HG03439 (cell line): ENCODE measurements around the gene FANK1.
"Not testable (repeated sequence)": the region's sequence is repeated elsewhere in the genome, so short reads cannot be mapped to it uniquely, and the experiment has no call there.

Experiments used
- ATAC-seq: cut with Tn5 transposase; IDR thresholded peaks from one replicate; pipeline ENCODE4 v1.9.1; 2021; ENCODE audit warnings: mild to moderate bottlenecking, moderate library complexity; ENCODE audit not compliant: unreplicated experiment

The FANK1 gene

DNA sequence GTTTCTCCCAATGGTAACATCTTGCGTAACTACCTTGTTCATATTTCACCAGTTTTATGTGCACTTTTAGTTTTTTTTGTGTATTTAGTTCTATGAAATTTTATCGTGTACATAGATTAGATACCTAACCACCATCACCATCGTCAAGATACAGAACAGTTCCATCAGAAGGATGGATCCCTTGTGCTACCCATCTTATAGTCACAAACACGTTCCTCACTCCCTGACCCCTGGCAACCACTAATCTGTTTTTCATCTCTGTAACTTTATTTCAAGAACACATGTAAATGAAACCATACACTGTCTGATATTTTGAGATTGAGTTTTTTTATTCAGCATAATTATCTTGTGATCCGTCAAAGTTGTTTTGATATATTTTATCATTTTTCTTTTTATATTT lies 29.9 kb downstream of the FANK1 start:
- no peak for ATAC-seq

DNA sequence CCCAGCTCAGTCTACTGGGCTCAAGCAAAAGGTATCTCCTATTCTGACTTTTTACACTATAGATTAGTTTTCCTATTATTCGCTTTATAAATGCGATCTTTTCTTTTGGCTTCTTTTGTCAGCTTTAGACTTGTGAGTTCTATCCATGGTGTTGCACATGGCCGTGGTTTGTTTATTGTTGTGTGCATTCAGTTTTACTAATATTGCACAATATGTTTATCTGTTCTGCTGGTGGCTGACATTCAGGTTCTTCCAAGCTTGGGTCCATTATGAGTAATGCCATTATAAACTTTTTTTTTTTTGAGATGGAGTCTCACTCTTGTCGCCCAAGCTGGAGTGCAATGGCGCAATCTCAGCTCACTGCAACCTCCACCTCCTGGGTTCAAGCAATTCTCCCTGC lies 30.9 kb downstream of the FANK1 start:
- ATAC-seq: not testable (repeated sequence)

DNA sequence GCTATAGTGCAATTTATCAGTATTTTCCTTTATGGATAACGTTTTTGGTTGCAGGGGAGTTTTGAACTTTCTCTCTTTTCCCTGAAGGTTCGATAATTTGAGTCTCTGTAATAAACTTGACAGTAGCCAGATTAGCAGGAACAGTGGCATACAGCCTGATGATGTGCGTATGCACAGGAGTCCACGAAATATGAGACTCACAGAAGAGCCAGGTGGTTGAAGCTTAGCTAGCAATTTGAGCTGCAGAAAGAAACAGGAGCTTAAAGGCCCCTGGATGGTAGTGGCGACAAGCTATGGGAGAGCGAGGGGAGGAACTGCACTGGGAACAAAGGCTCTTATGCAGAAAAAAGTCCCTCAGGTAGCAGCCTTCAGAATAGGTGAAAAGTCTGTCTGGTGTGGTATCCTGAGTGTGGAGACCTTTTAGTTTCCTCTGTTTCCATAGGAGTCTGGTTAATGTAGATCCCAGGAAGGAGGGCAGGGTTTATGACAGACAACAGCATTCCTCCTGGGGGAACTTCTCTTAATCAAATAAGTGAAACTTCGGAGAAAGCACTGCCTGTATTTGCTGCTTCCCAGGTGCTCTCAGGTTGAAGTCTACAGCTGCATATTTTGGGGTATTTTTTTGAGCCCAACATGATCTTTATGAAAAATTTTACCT lies 32.7 kb downstream of the FANK1 start:
- ATAC-seq: no peak

DNA sequence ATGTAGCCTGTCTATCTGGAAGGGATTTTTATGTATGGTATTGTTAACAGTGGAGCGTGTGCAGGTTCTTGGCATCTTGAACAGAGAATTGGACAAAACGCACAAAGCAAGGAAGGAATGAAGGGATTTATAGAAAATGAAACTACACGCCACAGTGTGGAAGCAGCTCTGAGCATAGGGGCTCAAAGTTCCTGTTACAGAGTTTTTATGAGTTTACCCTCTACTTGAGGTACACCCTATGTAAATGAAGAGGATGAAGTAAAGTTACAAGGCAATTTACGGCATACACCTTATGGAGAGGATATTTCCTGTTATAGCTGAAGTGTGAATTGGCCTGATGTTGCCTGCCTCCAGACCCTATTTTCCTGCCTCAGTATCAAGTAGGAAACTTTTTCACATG lies 33.3 kb downstream of the FANK1 start:
- ATAC-seq: no peak

DNA sequence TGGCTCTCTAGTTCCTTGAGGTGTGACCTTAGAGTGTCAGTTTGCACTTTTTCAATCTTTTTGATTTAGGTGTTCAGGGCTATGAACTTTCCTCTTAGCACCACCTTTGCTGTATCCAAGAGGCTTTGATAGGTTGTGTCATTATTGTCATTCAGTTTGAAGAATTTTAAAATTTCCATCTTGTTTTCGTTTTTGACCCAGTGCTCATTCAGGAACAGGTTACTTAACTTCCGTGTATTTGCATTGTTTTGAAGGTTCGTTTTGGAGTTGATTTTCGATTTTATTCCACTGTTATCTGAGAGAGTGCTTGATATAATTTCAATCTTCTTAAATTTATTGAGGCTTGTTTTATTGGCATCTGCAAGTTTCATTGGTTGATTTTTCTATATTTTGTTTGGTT lies 37.3 kb downstream of the FANK1 start:
- ATAC-seq: no peak

DNA sequence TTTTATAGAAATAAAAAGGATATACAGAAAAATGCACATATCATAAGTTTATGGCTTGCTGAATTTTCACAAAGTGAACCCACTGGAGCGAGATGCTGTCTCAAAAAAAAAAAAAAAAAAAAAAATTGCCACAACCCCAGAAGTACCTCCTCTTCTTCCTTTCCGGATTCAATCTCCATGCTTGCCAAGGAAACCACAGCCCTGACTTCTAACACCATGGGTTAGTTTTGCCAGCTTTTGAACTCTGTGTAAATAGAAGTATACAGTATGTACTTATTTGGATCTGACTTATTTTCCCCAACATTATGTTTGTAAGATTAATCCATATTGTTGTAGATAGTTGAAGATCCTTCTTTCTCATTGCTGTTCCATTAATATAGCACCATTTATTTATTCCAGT lies 40.0 kb downstream of the FANK1 start:
- ATAC-seq: no peak

DNA sequence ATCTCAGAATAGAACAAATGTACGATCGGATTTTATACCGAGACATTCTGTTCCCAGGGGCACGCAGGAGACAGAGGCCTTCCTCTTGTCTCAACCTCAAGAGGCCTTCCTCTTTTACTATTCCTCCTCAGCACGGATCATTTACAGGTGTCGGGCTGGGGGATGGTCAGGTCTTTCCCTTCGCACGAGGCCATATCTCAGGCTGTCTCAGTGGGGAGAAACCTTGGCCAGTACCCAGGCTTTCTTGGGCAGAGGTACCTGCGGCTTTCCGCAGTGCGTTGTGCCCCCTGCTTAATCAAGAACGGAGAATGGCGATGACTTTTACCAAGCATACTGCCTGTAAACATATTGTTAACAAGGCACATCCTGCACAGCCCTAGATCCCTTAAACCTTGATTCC lies 44.2 kb downstream of the FANK1 start:
- no peak for ATAC-seq

DNA sequence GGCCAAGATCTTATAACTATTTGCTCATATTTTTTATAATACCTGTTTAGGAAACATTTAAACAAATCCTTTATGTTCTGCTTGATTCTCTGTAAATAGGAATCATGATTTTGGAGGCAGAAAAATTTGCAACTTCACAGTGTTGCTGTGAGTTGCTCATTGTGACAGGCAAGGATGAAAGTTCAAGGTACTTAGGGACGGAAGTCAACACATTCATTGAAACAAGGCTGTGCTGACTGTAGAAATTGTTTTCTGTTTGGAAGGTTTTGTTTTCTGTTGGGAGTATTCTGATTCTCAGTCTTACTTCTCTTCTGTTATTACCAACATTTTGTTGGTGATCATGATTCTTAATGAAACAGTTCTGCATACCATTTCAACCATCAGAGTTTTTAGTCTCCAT lies 54.9 kb downstream of the FANK1 start:
- no peak for ATAC-seq

DNA sequence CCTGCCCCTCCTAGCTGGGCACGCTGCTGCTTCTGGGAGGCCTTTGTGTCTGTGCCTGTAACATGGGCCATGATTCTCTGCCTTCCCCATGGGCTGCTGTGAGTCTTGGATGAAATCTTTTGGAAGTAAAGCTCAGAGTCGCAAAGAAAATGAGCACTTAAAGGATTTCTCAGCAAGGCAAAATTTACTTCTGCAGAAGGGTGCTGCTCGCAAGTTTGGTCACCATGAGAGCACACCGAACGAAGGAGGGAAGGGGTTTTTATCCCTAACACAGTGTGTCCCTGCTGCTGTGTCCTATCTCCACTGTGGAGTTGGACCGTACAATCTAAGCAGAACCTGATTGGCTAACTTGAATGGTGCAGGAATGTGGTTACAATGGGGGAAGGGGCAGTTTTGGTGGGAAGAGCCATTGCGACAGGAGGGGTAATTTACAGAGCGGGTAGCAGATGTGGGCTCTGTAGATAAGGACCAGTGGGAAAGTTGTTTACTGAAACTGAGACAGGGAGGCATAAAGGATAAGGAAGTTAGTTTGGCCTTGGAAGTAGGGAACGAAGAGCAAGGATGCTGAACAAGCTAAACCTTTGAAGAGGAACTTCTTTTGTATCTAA lies 57.5 kb downstream of the FANK1 start:
- no peak for ATAC-seq

DNA sequence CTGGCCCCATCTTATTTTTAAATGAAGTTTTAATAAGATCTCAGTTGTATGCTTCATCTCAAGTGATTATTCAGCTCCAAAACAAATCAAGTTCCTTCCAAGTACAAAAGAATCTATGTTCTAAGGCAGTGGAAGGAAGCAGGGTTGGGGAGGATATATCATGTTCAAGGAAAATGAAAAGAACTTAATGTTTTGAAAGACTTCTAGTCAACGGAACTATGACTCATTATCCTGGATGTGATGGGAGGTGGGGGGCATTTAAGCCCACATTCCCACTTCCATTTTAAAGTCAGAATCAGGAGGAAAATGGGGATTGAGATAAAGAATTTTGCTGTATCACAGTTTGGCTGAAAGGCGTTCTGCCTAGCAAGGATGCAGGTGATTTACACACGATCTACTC lies 59.4 kb downstream of the FANK1 start:
- no peak for ATAC-seq

DNA sequence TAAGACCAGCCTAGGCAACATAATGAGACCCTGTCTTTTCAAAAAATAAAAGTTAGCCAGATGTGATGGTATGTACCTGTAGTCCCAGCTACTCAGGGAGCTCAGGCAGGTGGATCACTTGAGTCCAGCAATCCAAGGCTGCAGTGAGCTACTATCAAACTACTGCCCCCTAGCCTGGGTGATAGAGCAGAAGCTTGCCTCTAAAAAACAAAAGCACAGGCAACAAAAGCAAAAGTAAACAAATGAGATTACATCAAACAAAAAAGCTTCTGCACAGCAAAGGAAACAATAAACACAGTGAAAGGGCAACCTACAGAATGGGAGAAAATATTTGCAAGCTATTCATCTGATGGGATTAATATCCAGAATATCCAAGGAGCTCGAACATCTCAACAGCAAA lies 65.4 kb downstream of the FANK1 start:
- no peak for ATAC-seq

DNA sequence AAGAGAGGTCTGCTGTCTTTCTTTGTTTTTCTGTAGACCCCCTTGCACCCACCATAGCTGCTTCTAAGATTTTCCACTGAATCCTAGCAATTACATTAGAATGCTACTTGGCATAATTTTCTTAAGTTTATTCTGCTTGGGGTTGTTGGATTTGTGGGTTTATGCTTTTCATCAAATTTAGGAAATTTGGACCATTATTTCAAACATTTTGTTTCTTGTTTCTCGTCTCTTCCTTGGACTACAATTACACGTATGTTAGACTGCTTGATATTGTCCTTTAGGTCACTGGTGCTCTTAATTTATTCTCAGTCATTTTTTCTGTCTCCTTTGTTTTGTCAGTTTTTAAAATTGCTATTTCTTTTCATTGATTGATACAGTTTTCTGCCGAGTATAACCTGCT lies 65.8 kb downstream of the FANK1 start:
- ATAC-seq: no peak

DNA sequence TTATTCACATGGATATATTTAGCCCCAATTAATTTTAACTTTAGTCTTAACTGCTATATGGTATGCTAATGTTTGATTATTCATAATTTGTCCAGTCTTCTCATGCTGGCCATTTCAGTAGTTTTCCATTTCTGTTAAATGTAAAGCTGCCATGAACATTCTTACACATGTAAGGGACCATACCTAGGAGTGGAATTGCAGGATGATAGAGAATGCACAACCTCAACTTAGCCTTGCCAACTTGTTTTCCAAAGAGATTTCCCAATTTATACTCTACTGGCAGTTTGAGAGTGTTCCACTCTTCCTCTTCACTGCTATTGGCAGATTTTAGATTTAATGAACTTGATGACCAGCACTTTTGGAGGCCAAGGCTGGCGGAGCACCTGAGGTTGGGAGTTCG lies 68.2 kb downstream of the FANK1 start:
- ATAC-seq: no peak

DNA sequence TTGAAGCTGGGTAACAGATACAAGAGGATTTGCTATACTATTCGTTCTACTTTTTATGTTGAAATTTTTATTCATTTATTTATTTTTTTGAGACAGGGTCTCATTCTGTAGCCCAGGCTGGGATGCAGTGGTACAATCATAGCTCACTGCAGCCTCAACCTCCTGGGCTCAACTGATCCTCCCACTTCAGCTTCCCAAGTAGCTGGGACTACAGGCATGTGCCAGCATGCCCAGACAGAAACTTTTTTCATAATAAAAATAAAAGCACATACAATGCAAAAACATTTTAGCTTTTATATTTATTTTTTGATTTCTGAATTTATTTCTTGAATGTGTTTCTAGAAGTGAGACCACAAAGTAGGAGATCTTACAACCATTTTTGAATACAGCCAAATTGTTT lies 71.2 kb downstream of the FANK1 start:
- ATAC-seq: no peak

DNA sequence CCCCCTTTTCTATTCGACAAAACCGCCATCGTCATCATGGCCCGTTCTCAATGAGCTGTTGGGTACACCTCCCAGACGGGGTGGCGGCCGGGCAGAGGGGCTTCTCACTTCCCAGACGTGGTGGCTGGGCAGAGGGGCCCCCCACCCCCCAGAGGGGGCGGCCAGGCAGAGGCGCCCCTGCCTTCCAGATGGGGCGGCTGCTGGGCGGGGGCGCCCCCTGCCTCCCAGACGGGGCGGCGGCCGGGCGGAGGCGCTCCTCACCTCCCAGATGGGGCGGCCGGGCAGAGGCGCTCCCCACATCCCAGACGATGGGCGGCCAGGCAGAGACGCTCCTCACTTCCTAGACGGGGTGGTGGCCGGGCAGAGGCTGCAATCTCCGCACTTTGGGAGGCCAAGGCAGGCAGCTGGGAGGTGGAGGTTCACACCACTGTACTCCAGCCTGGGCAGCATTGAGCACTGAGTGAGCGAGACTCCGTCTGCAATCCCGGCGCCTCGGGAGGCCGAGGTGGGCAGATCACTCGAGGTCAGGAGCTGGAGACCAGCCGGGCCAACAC lies 73.8 kb downstream of the FANK1 start:
- ATAC-seq: not testable (repeated sequence)

DNA sequence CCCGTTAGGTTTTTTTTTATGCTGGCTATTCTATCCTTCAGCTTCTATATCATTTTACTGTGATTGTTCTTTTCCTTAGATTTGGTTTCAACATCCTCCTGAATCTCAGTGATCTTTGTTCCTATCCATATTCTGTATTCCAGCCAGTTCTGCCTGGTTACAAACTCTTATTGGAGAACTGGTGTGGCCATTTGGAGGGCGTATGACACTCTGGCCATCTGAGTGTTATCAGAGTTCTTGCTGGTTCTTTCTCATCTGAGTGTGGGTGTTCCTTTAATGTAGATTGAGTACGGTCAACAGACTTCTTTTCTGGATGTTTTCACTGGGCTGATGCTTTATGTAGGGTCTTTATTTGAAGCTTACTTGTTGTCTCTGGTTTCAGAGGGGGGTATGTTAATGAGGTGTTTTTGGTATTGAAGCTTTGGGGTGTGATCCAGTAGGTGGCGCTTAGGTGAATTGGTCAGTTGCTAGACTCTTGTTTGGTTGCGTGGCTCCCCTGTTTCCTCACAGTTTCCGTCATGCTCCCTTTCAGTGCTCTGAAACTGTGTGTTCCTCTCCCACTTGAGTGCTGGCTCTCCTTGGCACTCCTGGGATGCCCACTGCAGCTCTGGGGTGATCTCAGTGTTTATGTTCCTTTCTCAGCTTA lies 80.7 kb downstream of the FANK1 start:
- ATAC-seq: no peak

DNA sequence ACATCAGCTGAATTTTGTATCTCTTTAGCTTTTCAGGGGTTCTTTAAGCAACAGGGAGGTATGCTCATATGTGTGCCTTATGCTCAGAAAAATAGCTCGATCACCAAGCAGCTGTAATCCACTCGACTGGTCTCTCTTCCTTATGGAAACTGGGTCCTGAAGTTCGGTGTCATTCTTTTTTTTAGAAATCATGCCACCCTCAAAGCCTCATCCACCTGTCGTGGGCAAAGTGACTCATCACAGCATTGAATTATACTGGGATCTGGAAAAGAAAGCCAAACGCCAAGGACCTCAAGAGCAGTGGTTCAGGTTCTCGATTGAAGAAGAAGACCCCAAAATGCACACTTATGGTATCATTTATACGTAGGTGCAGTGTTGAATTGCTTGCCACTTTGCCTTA lies 83.6 kb downstream of the FANK1 start:
- ATAC-seq: no peak

DNA sequence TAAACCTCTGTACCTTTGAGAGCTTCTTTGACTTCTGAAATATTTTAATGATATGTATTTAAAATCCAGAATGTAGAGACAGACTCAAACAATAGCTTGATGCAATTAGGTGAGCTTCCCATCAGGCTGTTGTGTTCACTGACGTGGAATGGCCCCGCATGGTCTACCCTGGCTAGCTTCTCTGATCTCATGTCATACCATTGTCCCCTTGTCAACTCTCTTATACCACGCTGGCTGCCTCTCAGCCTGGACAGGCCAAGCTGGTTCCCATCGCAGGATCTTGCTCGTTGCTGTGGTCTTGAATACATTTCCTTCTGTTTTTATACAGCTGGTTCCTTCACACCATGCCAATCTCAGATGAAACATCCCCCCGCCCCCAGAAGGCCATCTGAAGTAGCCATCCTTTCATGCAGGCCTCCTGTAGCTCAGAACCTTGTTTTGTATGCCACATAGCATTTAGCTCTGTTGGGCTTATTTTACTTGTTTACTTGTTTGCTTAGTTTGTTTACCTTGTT lies 84.2 kb downstream of the FANK1 start:
- no peak for ATAC-seq

DNA sequence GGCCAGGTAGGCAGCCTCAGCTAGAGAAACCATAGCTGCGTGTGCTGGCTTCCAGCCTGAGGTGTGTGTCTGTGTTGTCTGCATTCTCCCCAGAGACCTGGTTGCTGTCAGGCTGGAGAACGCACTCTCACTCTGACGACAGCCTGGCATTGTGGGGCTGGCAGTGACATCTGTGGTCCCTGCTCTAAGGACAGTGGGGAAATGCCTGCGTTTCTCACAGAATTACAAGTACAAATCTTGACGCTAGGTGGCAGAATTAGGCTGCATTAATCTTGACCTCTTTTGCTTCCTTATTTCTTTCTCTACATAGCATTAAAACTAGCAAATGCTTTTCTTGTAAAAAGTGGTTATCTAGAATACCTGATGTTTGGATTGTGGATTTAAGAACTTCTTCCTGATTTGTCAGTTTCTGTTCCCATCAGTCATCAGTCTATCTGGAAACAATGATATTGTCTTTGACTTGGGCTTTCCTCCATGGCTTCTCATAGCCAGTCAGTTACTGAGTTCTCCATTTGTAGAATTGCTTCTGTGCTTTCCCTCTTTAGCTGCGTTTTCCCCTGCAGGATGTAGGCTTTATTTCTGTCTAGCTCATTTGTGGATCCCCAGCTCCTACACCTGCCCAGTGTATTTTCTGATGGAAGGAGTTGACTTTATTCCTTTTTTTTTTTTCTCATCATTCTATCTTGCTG lies 86.0 kb downstream of the FANK1 start:
- ATAC-seq: peak; percentile 75

DNA sequence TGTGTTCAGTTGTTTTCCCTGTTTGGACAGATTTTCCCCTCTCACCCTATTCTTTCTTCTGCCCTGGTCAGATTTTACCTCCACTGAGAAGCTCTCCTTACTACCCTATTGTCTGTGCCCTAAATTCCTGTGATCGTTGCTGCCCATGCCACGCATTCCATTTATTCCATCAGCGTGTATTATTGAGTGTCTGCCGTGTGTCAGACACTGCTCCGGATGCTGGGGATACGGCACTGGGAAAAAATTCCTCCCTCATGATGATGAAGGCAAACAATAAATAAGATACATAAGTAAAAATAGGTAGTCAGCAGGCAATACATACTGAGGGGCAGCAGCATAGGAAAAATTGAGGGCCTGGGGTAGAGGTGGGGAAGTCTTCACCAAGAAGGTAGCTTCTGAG lies 86.8 kb downstream of the FANK1 start:
- ATAC-seq: no peak

DNA sequence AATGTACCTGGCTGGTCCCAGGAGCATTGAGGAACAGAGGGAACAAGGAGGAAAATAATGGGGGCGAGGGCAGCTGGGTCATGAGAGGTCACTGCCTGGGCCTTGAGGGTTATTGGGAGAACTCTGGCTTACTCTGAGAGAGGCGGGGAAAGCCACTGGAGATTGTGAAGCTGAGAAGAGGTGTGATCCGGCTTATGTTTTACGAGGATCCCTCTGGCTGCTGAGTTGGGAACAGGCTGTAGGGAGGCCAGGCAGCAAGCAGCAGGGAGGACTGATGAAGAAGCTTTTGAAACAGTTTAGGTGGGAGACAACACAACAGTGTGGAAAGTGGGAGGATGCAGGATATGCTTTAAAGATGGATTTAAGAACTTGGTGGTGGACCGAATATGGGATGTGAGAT lies 87.3 kb downstream of the FANK1 start:
- ATAC-seq: no peak

DNA sequence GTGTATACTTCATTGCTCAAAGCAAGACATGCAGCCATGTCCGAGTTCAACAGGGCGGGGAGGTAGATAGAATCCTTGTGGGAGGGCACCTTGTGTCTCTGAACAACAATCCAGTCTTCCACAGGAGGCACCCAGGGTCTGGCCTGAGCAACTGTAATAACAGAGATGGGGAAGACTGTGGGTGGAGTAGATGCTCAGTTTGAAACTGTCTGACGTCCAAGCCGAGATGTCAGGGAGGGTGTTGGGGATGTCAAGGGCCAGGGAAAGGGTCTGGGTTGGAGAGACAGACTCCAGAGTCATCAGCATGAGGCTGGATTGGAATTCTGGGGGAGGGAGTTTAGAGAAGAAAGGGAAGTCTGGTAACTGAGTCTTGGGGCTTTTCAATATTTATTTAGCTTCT lies 88.0 kb downstream of the FANK1 start:
- ATAC-seq: no peak
